Stimulated activated CD8-positive, alpha-beta memory T cell treated with anti-CD3 and anti-CD28 coated beads, Interleukin-4, amount 100 ng/mL, for 24 hours (primary cell): Measurements from ENCODE around the gene NOS3.
"Not testable (repeated sequence)": the region's sequence is repeated elsewhere in the genome, so short reads cannot be mapped to it uniquely, and the experiment has no call there.

Experiments
- DNase-seq: peaks from one replicate; pipeline ENCODE4 v3.0.0-alpha.2; 2020; ENCODE audit warnings: low read depth

The NOS3 gene

DNA sequence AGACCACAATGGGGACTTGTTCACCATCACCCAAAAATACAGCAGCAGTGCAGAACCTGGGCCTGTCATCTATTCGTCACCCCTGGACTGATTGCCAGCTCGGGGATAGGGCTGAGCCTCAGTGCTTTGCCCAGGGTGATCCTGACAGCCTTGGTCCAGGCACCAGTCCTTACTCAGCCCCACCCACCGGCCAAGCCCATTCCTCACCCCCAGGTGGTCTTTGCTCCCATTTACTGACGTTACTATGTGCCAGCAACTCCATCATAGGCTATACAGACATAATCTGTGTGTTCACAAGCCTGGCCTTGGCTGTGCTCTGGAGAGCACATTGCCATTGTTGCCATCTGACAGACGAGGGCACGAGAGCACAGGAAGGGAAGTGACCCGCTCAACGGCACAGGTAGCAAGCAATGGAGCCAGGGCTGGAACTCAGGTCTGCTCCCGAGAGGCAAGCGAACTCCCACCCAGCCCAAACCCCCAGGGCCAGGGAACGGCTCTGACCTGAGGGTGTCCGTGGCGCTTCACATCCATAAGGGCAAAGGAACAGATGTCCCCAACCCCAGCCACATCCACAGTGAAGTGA lies 26.6 kb downstream of the NOS3 start:
- no peak for DNase-seq

DNA sequence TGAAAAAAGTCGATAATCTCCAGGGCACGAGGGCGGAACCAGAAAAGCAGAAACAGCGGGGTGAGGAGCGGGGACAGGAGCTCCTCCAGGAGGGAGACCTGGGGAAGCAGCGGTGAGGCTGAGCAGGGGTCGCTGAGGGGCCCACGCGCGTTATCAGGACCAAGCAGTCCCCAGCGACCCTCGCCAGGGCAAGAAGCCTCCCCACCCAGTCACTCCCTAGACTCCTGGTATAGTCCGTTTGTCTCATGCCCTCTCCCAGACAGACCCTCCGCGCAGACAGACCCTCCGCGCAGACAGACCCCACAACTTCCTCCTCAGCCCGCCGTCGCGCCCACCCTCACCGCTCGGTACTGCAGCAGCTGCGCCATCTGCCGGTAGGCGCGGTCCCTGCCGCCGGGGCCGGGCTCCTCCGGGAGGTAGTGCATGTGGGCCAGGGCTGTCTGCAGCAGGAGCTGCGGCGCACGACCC lies 27.2 kb downstream of the NOS3 start:
- peak; percentile 72 for DNase-seq

DNA sequence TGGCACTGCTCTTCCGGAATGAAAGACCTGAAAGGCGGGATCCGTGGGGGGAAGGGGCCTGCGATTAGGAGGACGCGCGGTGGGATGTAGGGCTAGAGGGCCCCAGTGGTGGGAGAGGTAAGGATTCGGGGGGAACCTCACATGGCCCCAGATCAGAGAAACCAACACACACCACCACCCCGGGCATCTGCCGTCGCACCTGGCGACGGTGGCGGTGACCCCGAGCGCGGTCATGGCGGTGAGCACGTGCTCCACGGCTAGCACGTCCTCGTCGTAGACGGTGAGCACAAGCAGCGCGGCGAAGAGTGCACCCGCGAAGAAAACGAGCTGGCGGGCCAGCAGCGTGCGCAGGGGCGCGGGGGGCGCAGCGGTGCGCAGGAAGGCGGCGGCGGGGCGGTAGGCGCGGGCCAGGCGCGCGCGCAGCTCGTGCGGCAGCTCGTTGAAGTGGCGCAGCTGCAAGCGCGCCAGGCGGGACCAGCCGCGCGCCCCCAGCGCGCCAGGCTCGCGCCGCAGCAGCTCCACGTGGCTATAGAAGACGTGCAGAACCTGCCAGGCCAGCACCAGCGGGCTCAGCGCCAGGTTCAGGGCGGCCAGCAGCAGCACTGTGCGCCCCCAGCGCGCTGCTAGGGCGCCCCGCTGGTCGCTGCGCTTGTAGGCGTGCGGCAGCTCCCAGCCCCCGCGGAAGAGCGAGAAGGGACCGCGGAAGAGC lies 27.8 kb downstream of the NOS3 start:
- no peak for DNase-seq

DNA sequence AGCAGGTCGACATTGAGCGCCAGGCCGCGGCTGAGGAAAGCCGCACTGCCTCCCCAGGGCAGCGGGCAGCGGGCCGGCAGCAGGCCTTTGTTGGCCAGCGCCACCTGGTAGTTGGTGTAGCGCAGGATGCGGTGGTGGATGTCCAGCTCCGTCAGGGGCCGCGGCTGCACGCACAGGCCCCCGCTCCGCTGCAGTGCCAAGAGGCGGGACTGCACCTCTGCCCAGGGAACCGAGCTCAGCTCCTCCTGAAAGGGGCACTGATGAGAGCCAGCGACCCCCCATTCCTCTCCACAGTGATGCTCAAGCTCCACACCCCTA lies 28.3 kb downstream of the NOS3 start:
- no peak for DNase-seq

DNA sequence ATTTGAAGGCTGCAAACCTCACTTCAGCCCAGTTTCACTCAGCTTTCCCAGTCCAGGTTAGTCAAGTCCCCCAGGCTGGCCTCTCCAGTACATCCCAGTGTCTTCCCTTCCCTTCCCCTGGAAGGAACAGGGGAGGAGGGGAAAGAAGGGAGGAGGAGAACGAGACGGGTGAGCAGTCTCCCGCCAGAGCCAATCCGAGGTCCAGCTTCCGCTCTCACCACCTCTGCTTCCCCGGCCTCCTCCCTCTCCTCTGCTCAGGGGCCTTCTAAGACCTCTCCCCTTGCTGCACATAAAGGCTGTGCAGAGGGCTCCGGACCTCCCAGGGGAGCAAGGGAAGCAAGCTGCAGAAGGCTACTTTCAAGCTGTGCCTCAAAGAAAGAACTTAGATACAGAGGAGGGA lies 29.4 kb downstream of the NOS3 start:
- DNase-seq, result no peak

DNA sequence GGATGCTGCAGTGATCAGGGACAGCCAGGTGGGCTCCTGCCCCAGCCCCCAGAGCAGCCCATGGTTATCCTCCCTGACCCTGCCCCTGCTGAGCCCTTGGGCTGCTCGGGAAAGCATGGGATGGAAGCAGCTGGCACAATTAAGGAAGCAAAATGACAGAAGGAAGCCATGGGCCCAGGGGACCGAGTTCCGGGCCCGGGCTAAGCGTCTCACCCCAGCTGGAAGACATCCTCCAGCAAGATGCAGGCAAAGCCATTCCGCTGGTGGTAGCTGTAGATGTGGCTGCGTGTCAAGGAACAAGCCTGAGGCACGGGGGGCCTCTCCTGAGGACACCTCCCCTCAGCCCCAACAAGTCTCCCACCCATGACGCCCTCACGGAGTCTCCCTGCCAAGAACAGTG lies 32.4 kb downstream of the NOS3 start:
- no peak for DNase-seq

DNA sequence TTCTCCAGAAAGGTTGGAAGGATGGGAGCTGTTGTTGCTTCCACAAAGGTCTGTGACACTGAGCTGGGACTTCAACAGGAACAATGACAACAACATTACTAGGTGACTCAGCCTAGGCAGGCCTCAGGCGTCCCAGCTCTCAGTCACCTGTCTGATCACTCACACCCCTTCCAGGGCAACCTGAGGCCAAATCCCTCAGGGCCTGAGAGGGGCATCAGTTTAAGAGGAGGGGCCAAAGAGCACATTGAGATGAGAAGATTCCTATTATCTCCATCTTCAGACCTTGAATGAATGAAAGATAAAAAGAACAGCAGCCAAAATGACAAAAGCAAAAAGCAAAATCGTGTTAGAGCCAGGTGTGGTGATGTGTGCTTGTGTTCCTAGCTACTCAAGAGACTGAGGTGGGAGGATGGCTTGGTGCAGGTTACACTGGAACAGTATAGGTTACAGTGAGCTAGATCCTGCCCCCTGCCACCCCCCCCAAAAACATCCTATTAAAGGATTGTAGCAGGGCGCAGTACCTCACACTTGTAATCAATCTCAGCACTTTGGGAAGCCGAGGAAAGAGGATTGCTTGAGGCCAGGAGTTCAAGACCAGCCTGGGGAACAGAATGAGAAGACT lies 33.7 kb downstream of the NOS3 start, which contains the start of gene ATG9B:
ATG9B (minus strand) TSS at position 60 of the 622 bp plus-strand sequence. CDS start 71 bp downstream, outside the sequence.
- no peak for DNase-seq

DNA sequence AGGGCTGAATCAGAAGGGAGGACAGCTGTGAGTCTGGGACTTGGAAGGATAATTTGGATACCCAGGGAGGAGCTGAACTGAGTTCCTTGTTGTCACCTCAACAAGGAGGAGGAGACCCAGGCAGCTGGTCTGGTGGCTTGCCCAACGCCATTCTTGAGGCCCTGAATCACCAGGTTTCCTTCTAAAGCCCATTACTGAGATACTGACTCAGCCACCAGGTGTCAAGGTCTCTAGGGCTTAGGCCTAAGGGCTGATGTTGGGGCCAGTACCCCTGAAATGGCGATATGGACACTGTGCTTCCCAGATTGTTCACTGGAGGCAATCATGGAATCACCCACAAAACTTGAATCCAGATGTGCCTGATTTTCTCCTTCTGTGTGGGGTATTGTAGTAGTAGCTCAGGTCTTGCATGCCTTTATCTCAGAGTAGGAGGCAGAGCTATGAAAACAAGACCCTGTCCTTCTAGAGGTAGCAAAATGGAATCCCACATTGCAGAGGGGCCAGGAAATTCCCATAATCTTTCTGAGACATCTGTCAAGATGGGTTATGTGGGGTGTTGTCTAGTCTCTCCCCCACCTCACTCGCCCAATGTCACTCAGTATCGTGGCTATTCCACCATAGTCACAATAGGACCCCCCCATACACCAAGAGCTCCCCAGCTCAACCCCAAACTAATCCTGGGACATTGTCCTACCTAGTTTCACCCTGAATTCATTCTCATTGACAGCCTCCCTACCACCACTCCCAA lies 35.3 kb downstream of the NOS3 start:
- DNase-seq, result no peak

DNA sequence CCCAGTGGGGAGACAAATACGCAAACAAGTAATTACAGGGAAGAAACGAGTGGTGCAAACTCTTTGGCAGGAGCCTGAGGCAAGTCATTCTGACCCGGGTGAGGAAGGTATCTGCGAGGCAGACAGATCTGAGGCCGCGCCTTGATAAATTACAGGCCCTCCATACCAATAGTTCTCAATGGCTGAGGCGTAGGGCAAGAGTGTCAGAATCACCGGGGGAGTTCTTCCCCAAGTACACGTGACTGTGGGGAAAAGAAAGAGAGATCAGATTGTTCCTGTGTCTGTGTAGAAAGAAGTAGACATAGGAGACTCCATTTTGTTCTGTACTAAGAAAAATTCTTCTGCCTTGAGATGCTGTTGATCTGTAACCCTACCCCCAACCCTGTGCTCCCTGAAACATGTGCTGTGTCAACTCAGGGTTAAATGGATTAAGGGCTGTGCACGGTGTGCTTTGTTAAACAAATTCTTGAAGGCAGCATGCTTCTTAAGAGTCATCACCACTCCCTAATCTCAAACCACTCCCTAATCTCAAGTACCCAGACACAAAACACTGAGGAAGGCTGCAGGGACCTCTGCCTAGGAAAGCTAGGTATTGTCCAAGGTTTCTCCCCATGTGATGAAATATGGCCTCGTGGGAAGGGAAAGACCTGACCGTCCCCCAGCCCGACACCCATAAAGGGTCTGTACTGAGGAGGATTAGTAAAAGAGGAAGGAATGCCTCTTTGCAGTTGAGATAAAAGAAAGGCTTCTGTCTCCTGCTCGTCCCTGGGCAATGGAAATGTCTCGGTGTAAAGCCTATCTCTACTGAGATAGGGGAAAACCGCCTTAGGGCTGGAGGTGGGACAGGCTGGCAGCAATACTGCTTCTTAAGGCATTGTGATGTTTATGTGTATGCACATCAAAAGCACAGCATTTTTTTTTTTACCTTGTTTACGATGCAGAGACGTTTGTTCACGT lies 36.2 kb downstream of the NOS3 start:
- not testable (repeated sequence) for DNase-seq

DNA sequence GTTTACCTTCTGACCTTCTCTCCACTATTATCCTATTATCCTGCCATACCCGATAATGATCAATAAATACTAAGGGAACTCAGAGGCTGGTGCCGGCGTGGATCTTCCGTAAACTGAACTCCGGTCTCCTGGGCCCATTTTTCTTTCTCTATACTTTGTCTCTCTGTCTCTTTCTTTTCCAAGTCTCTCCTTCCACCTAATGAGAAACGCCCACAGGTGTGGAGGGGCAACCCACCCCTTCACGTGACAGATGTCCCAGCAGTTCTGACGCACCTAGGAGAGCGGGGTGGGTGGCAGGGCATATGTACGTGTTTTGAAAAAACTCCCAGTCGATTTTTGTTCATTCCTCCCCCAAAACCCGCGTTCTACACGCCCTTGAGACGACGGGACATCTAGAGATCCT lies 36.9 kb downstream of the NOS3 start:
- DNase-seq, result not testable (repeated sequence)

DNA sequence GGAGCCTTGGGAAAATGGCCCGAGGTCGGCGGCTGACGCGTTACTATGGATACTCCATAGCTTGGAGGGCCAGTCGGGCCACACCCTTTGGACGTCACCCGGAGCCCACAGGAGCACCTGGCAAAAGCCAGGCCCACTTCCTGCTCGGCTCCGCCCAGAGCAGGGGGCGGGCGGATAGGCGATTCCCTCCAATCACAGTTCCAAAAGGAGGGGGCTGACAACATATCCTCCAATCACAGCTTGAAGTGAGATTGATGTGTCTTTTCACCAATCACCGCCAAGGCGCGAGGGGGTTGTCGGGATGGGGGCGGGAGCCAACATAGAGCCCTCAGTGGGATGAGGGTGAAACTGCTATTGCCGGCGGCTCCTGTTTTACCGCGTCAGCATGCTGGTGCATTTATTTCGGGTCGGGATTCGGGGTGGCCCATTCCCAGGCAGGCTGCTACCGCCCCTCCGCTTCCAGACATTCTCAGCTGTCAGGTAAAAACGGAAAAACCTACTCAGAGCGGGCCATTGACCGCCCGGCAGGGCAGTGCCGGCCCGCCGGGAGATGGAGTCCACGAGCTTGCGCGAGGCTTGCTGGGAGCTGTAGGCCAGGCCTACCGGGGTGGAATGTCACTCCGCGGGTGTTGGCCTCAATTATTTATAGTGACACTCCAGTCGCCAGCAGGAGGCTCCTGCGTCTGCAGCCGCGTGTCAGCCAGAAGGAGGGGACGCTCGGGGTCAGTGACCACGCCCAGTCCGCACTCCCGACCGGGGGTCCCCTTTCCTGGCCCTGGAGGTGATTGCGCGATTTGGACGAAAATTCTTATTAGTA lies 37.5 kb downstream of the NOS3 start, which contains the start of gene ABCB8:
ABCB8 (plus strand) TSS at position 320 of the 817 bp plus-strand sequence; CDS start at position 386, 66 bp downstream.
- DNase-seq, result peak; percentile 93

DNA sequence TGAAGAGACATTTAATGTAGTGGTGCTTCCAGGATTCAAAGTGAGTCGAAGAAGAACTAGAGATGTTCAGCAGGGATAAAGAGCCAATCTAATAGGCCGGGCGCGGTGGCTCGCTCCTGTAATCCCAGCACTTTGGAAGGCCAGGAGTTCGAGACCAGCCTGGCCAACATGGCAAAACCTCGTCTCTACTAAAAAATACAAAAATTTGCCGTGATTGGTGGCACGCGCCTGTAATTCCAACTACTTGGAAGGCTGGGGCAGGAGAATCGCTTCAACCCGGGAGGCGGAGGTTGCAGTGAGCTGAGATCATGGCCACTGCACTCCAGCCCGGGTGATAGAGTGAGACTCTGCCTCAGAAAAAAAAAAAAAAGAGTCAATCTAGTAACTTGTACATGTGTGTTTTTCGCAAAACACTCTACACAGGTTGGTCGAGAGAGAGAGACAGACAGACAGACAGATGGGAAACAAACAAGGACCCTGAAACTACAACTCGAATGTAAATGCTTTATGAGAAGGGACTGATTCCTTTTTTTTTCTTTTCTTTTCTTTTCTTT lies 38.2 kb downstream of the NOS3 start:
- no peak for DNase-seq

DNA sequence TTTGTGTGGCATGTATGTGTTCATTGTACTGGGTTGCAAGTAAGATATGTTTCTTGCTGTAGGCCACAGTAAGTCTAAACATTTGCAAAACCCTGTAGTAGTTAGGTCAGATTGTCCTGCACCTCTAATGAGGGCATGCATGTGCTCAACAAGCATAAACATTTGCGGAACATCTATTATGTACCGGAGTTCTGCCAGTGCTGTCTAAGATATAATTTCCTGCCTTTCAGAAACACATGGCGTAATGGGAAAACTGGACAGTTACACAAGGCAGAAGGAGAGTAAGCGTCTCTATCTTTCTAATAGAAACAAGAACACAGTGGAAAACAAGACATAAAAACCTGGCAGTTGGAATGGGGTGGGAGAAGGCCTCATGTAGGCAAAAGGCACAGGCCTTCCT lies 40.2 kb downstream of the NOS3 start:
- no peak for DNase-seq

DNA sequence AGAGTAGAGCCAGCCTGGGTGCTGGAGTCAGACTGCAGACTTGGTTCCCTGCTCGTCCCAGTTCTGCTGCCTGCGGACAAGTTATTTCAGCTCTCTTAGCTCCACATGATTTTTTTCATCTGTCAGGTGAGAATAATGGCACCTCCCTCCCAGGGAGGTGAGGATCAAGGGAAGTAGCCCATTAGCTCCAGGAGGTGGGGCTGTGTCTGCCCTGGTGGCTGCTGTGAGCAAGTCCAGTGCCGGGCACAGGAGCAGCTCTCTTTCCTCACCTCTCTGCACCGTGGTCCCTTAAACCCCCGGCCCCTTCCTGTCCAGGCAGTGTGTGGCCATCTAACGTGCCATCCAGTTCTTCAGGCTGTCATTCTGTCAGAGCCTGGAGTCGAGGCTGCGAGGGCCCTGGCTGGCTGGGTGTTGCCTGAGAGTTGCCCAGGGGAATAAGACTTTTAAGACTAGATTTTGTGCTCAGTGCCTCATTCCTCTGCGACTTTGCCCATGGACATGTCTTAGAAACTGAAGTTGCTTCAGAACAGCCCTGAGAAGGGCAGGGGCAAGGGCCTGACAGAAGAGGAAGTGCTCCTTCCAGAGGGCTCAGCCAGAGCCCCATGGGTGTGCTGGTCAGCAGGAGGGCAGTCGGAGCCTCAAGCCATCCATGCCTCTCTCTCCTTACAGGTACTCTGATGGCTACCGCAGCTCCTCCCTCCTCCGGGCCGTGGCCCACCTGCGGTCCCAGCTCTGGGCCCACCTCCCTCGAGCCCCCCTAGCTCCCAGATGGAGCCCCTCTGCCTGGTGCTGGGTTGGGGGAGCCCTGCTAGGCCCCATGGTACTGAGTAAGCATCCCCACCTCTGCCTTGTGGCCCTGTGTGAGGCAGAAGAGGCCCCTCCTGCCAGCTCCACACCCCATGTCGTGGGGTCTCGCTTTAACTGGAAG lies 42.4 kb downstream of the NOS3 start:
- no peak for DNase-seq

DNA sequence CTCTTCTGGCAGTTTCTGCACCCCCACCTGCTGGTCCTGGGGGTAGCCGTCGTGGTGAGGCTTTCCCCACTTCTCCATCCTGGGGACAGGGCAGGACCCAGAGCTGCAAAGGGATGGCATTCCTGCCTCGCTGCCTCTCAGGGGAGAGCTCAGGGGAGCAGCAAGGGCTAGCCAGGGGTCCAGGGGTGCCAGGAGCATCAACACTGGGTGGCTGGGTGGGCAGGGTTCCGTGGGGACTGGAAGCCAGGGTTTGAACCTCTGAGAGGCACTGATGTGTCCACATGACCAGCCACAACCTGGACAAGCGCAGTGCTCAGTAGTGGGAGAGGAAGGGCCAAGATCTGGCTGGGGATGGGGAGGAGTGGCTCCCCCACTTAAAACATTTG lies 43.0 kb downstream of the NOS3 start:
- DNase-seq, result no peak

DNA sequence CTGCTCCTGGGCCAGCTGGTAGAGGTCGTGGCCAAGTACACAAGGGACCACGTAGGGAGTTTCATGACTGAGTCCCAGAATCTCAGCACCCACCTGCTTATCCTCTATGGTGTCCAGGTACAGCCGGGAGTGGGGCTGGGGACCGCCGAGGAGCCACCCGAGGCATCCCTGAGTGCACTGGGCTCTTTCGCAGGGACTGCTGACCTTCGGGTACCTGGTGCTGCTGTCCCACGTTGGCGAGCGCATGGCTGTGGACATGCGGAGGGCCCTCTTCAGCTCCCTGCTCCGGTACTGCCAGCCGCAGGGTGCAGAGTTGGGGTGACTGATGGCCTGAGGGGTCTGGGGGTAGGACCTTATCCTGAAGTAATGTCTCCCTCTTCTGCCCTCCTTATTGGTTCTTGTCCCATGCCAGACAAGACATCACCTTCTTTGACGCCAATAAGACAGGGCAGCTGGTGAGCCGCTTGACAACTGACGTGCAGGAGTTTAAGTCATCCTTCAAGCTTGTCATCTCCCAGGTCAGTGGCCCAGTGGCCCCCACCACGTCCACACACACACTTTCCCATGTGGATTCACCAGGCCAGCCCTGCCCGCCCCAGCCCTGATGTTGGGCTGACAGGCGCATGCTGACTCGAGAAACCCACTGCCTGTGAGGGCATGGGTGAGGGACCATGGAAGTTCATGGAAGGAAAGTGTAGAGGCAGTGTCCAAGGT lies 43.7 kb downstream of the NOS3 start:
- no peak for DNase-seq

DNA sequence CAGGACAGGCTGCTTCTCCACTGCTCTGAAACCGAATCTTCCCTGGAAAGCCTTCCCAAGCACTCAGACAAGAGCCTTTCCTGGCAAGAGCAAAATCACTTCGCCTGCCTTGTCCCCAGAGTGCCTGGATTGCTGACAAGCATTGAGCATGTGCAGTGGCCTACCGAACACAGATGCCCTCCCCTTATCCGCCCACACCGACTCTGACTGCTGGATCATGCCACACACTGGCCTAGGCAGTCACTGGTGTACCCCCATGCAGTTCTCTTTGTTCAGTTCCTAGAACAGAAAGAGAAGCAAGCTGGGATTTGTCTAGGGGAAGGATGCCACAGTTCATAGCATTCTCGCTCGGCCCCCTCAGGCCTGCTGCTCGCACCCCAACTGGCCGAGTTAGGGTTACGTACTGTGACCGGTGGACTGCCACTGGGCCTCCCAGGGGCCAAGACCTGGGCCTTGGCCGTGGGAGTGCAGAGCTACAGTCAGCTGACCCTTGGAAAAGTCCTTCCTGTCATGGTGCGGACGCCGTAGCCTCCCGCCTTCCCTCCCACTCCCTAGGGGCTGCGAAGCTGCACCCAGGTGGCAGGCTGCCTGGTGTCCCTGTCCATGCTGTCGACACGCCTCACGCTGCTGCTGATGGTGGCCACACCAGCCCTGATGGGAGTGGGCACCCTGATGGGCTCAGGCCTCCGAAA lies 44.4 kb downstream of the NOS3 start:
- DNase-seq, result no peak

DNA sequence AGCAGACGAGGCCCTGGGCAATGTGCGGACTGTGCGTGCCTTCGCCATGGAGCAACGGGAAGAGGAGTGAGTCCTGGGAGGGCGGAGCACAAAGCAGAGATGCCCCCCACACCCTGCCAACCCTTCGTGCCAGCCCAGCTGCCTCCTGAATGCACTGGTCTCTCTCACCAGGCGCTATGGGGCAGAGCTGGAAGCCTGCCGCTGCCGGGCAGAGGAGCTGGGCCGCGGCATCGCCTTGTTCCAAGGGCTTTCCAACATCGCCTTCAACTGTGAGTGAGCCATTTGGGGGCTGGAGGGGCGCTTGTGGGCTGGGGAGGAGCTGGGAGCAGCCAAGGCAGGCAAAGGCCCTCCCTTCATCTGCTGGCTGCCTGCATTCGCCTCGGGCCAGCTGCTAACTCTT lies 45.1 kb downstream of the NOS3 start:
- no peak for DNase-seq
